Uterus (tissue), 4 donors: ENCODE results near the gene KIRREL2. TPM values are rescaled to one million over a fixed set of nuclear protein-coding genes. Genes with fewer than 3 reads are reported as not detected.

ENCODE experiments used
- small RNA-seq: library from RNA; depleted of rRNA; stranded (forward); fragments of <200 nt; gene quantifications from one replicate; pipeline ENCODE3, GENCODE V24; 2016
- total RNA-seq, 4 donors: library from RNA; depleted of rRNA in 3 of 4; stranded (reverse); fragments of >200 nt in 3 of 4; gene quantifications; one replicate each; pipeline versions ENCODE4 v1.1.0 to v1.2.4, GENCODE V29; 2014 to 2023
- donor health status: DM: yes; HTN: yes; CAD: no.

KIRREL2 gene
- total RNA-seq, 4 donors from 2014 or later: 0.55 to 2.8 TPM; not detected in 2

Small RNA genes within 50 kb of the gene (small RNA-seq; reads per million reads assigned to genes)
- gene RN7SL402P: not detected

Other genes with a start within 250 kb of the KIRREL2 start
- 10 to 100 TPM in 3 of 4 donors, 1 to 10 TPM in 1; 6.1 to 37.9 (median 17.7) TPM for gene HAUS5, start 244.2 kb upstream of the KIRREL2 start, total RNA-seq
- 10 to 100 TPM; 23.8 to 60.0 (median 31.5) TPM for gene RBM42, start 227.9 kb upstream of the KIRREL2 start, total RNA-seq
- gene ETV2, start 215.2 kb upstream of the KIRREL2 start, total RNA-seq: 1 to 10 TPM in 1 of 4 donors, under 1 TPM in 1, not detected in 2; 0.48 to 1.6 TPM
- 100 to 1,000 TPM in 3 of 4 donors, 10 to 100 TPM in 1; 47.4 to 344 (median 208) TPM for gene COX6B1, start 208.6 kb upstream of the KIRREL2 start, total RNA-seq
- gene UPK1A, start 190.4 kb upstream of the KIRREL2 start, total RNA-seq: under 1 TPM in 1 of 4 donors, not detected in 3; 0.91 TPM
- gene ZBTB32, start 152.4 kb upstream of the KIRREL2 start, total RNA-seq: not detected
- 10 to 100 TPM in 3 of 4 donors, 1 to 10 TPM in 1; 5.0 to 60.8 (median 16.8) TPM for gene KMT2B, start 138.9 kb upstream of the KIRREL2 start, total RNA-seq
- gene IGFLR1, start 114.5 kb upstream of the KIRREL2 start, total RNA-seq: 1 to 10 TPM in 3 of 4 donors, under 1 TPM in 1; 0.77 to 5.3 (median 2.2) TPM
- 100 to 1,000 TPM in 1 of 4 donors, 10 to 100 TPM in 2, 1 to 10 TPM in 1; 6.5 to 116 (median 19.5) TPM for gene U2AF1L4, start 111.5 kb upstream of the KIRREL2 start, total RNA-seq
- gene PSENEN, start 111.3 kb upstream of the KIRREL2 start, total RNA-seq: 10 to 100 TPM in 3 of 4 donors, 1 to 10 TPM in 1; 5.3 to 37.3 (median 18.8) TPM
- 10 to 100 TPM in 3 of 4 donors, 1 to 10 TPM in 1; 6.8 to 31.6 (median 16.9) TPM for gene LIN37, start 108.3 kb upstream of the KIRREL2 start, total RNA-seq
- 100 to 1,000 TPM in 3 of 4 donors, 10 to 100 TPM in 1; 24.5 to 217 (median 134) TPM for gene HSPB6, start 99.9 kb upstream of the KIRREL2 start, total RNA-seq
- 10 to 100 TPM in 1 of 4 donors, 1 to 10 TPM in 3; 1.0 to 52.6 (median 4.1) TPM for gene PROSER3, start 98.7 kb upstream of the KIRREL2 start, total RNA-seq
- gene ARHGAP33, start 81.3 kb upstream of the KIRREL2 start, total RNA-seq: 10 to 100 TPM in 2 of 4 donors, 1 to 10 TPM in 1, under 1 TPM in 1; 0.26 to 43.4 (median 8.9) TPM
- gene PRODH2, start 44.1 kb upstream of the KIRREL2 start, total RNA-seq: not detected
- gene NPHS1, start 4.4 kb upstream of the KIRREL2 start, total RNA-seq: under 1 TPM in 1 of 4 donors, not detected in 3; 0.14 TPM
- 10 to 100 TPM in 1 of 4 donors, 1 to 10 TPM in 1, not detected in 2; 6.1 to 16.2 TPM for gene APLP1, start 11.7 kb downstream of the KIRREL2 start, total RNA-seq
- gene NFKBID, start 43.6 kb downstream of the KIRREL2 start, total RNA-seq: 10 to 100 TPM in 2 of 4 donors, 1 to 10 TPM in 2; 4.4 to 18.2 (median 9.5) TPM
- 10 to 100 TPM in 1 of 4 donors, 1 to 10 TPM in 2, not detected in 1; 1.6 to 47.1 (median 4.5) TPM for gene HCST, start 45.6 kb downstream of the KIRREL2 start, total RNA-seq
- 10 to 100 TPM in 3 of 4 donors, 1 to 10 TPM in 1; 1.3 to 25.0 (median 14.9) TPM for gene TYROBP, start 51.4 kb downstream of the KIRREL2 start, total RNA-seq
- gene LRFN3, start 79.5 kb downstream of the KIRREL2 start, total RNA-seq: 10 to 100 TPM in 2 of 4 donors, 1 to 10 TPM in 2; 3.1 to 22.4 (median 9.6) TPM
- 10 to 100 TPM; 23.8 to 80.0 (median 43.1) TPM for gene SDHAF1, start 138.3 kb downstream of the KIRREL2 start, total RNA-seq
- 1 to 10 TPM in 1 of 4 donors, under 1 TPM in 1, not detected in 2; 0.24 to 1.7 TPM for gene SYNE4, start 151.9 kb downstream of the KIRREL2 start, total RNA-seq
- 10 to 100 TPM; 10.0 to 18.5 (median 17.0) TPM for gene ALKBH6, start 157.3 kb downstream of the KIRREL2 start, total RNA-seq
- gene CLIP3, start 176.0 kb downstream of the KIRREL2 start, total RNA-seq: 10 to 100 TPM in 3 of 4 donors, 1 to 10 TPM in 1; 4.4 to 82.5 (median 34.8) TPM
- gene THAP8, start 197.4 kb downstream of the KIRREL2 start, total RNA-seq: 1 to 10 TPM in 3 of 4 donors, not detected in 1; 4.6 to 6.5 (median 6.2) TPM
- 1 to 10 TPM in 2 of 4 donors, not detected in 2; 2.4 to 5.8 TPM for gene WDR62, start 198.0 kb downstream of the KIRREL2 start, total RNA-seq